Body of pancreas (tissue), 4 donors: ENCODE measurements around the gene MYBPC3. TPM values are rescaled to one million over a fixed set of nuclear protein-coding genes. Genes with fewer than 3 reads are reported as not detected.

ENCODE experiments used
- ATAC-seq: fragments of 150-250 bp; one replicate; pipeline ENCODE4 v1.9.1; 2016
- DNase-seq, 4 donors: peaks; one replicate each; pipeline ENCODE4 v3.0.0-alpha.2; 2019
- H3K27ac ChIP-seq, 4 donors: fragments of 200-600 bp; sonication (generic); 1 replicate in 3 of 4; 2 replicates in 1 of 4; pipeline versions ENCODE4 v1.5.1 to v1.6.1; 2016 to 2019; ENCODE audit warnings: mild to moderate bottlenecking in 1 of 4, mixed read lengths in 1 of 4, moderate library complexity in 1 of 4
- H3K27me3 ChIP-seq, 2 donors: fragments of 200-600 bp; sonication (generic); one replicate each; pipeline ENCODE4 v1.6.0; 2016; ENCODE audit warnings: mild to moderate bottlenecking in 1 of 2
- H3K36me3 ChIP-seq, 2 donors: fragments of 200-600 bp; sonication (generic); replicated peaks in 1 of 2; 2 replicates each; pipeline ENCODE4 v1.5.1; 2016; ENCODE audit warnings: low read depth in 2 of 2; ENCODE audit not compliant: insufficient read depth in 1 of 2
- H3K4me1 ChIP-seq: fragments of 200-600 bp; sonication (generic); one replicate; pipeline ENCODE4 v1.6.0; 2016
- H3K4me3 ChIP-seq, 2 donors: fragments of 200-600 bp; sonication (generic); 1 replicate in 1 of 2; 2 replicates in 1 of 2; pipeline ENCODE4 v1.5.1; 2016 to 2019
- H3K9me3 ChIP-seq, 3 donors: fragments of 200-600 bp; sonication (generic); 1 replicate in 2 of 3; 2 replicates in 1 of 3; pipeline ENCODE4 v1.5.1; 2016
- POLR2A ChIP-seq, 3 donors: fragments of 450-650 bp; IDR thresholded peaks; one replicate each; pipeline ENCODE4 v1.6.1; 2016; ENCODE audit warnings: antibody characterized with exemption in 3 of 3, mild to moderate bottlenecking in 2 of 3
- WGBS, 2 donors: methylation state at CpG; one replicate each; pipeline ENCODE4 v1.1.5; 2017; 5-methylcytosine and 5-hydroxymethylcytosine counted together
- intact Hi-C: fragments of 100-400 bp; cut with DNase I; formaldehyde crosslinking; loops from one replicate; pipeline ENCODE4 v1.15.1; 2023
- total RNA-seq, 2 donors: library from RNA; depleted of rRNA; stranded (reverse); fragments of >200 nt; gene quantifications; one replicate each; pipeline ENCODE4 v1.1.0, GENCODE V29; 2016
- TF ChIP-seq, protein P1 (sequence below), 7 experiments: fragments of 450-650 bp in 4 of 7; fragments of 200-600 bp in 3 of 7; sonication (generic) in 3 of 7; IDR thresholded peaks; one replicate each; pipeline ENCODE4 v1.5.1; 2016 to 2019; ENCODE audit warnings: antibody characterized with exemption in 7 of 7

The MYBPC3 gene
- total RNA-seq, 2 donors from 2014 or later = not detected

DNA sequence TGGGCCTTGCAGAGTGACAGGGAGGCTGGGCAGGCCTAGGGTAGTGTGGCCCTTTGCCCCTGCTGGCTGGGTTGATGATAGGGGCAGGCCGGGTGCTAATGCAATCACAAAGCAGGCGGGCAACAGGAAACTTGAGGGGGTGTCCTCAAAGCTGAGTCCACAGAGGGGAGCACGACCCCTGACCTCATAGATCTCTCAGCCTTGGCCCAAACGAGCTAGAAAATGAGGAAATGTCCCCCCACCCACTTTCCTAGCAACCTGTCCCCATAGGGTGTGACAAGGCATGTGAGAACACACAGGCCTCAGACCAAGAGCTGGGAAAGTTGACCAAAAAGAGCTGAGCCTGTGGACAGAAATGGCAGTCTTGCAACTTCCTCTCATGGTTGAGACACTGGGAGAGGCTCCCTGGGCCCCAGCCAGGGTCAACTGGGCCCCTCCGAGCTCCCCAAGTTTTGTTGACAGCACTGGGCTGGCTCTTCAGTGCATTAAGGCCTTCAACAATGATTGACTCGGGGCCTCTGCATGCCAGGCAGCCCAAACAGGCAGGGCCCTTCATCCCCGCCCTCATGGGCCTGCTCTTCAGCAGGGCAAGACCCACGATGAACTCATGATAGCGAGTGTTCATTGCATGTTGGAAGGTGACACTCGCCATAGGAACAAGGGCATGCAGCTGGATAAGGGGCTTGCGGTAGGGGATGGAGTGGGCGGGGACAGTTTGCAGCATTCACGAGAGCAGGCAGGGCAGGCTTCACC lies 35.6 kb upstream of the MYBPC3 start:
- no peaks in the 10 kb centered on the region for H3K4me1 ChIP-seq
- no peak overlapping the region for H3K4me3 ChIP-seq
- DNase-seq (peak in 1 of 4 donors; percentile 50), ATAC-seq (no peak)
- H3K27ac ChIP-seq = peak overlapping the region in 1 of 4 donors; percentile 43
- TF ChIP-seq POLR2A (IDR thresholded peaks at IDR 0.05) = no peak
- TF ChIP-seq, protein P1, sequence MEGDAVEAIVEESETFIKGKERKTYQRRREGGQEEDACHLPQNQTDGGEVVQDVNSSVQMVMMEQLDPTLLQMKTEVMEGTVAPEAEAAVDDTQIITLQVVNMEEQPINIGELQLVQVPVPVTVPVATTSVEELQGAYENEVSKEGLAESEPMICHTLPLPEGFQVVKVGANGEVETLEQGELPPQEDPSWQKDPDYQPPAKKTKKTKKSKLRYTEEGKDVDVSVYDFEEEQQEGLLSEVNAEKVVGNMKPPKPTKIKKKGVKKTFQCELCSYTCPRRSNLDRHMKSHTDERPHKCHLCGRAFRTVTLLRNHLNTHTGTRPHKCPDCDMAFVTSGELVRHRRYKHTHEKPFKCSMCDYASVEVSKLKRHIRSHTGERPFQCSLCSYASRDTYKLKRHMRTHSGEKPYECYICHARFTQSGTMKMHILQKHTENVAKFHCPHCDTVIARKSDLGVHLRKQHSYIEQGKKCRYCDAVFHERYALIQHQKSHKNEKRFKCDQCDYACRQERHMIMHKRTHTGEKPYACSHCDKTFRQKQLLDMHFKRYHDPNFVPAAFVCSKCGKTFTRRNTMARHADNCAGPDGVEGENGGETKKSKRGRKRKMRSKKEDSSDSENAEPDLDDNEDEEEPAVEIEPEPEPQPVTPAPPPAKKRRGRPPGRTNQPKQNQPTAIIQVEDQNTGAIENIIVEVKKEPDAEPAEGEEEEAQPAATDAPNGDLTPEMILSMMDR (IDR thresholded peaks at IDR 0.05) = no peak
- intact Hi-C loops = no loop called here
- no peaks in the 10 kb centered on the region for H3K36me3 ChIP-seq
- 71 to 72% methylated on average over 13 of the region's 13 CpGs for WGBS, 2 donors
- no peaks in the 10 kb centered on the region for H3K27me3 ChIP-seq
- no peaks in the 10 kb centered on the region for H3K9me3 ChIP-seq

DNA sequence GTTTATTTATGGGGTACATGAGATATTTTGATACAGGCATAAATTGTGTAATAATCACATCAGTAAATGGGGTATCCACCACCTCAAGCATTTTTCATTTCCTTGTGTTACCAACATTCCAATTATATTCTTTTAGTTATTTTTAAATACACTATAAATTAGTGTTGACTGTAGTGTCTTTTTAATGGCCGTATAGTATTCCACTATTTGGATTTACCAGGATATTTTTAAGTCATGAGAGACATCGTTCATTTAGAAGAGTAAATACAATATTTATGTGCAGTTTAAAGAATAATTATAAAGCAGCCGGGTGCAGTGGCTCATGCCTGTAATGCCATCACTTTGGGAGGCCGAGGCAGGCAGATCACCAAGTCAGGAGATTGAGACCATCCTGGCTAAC lies 32.0 kb upstream of the MYBPC3 start:
- Histone ChIP-seq H3K4me1 (no peaks in the 10 kb centered on the region), H3K36me3 (no peaks in the 10 kb centered on the region), H3K4me3 (no peak overlapping the region), H3K27ac (no peak overlapping the region), H3K9me3 (no peaks in the 10 kb centered on the region), H3K27me3 (no peaks in the 10 kb centered on the region)
- ATAC-seq = no peak
- WGBS, 2 donors = 87 to 88% methylated on average over 4 of the region's 4 CpGs
- no peak for DNase-seq
- intact Hi-C loops = no loop called here
- no peak for TF ChIP-seq POLR2A (IDR thresholded peaks at IDR 0.05)
- TF ChIP-seq, protein P1 (IDR thresholded peaks at IDR 0.05) = no peak

DNA sequence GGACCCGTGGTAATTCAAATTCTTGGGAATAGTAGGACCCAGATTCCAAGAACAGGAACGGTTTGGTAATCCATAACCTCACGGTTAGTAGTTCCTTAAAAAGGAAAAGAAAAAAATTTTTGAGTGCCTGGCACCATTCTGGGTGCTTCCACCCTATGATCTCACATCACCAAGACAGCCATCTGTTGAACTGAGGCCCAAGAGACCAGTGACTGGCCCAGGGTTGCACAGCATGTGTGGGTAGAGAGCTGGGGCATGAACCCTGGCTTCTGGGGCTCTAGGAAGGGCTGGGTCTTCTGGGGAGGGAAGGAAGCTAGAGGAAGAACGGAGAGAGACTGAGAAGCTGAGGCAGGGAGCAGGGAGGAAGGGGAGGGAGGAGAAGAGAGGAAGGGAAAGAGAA lies 30.6 kb upstream of the MYBPC3 start:
- Histone ChIP-seq H3K27ac (no peak overlapping the region), H3K27me3 (no peaks in the 10 kb centered on the region), H3K9me3 (no peaks in the 10 kb centered on the region), H3K4me1 (no peaks in the 10 kb centered on the region), H3K36me3 (no peaks in the 10 kb centered on the region), H3K4me3 (no peak overlapping the region)
- WGBS, 2 donors = 52 to 55% methylated on average over 4 of the region's 4 CpGs
- DNase-seq = no peak
- intact Hi-C loops = no loop called here
- ATAC-seq = no peak
- no peak for TF ChIP-seq POLR2A (IDR thresholded peaks at IDR 0.05)
- TF ChIP-seq, protein P1 (IDR thresholded peaks at IDR 0.05) = no peak

DNA sequence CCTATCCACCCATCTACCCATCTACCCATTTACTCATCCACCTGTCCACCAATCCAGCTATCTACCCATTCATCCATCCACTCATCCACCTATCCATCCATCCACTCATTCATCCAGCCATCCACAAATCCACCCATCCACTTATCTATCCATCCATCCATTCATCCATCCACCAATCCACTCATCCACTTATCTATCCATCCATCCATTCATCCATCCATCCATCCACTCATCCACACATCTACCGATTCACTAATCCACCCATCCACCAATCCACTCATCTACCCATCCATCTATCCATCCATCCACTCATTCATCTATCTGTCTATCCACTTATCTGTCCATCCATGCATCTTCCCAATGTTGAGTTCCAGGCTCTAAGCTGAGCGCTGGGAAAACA lies 27.6 kb upstream of the MYBPC3 start:
- DNase-seq (no peak), ATAC-seq (no peak)
- WGBS, 2 donors = 77 to 87% methylated on average over 2 of the region's 2 CpGs
- Histone ChIP-seq H3K9me3 (no peaks in the 10 kb centered on the region), H3K27me3 (no peaks in the 10 kb centered on the region), H3K4me1 (no peaks in the 10 kb centered on the region), H3K4me3 (no peak overlapping the region), H3K36me3 (no peaks in the 10 kb centered on the region), H3K27ac (no peak overlapping the region)
- intact Hi-C loops = no loop called here
- TF ChIP-seq, protein P1 (IDR thresholded peaks at IDR 0.05) = no peak
- TF ChIP-seq POLR2A (IDR thresholded peaks at IDR 0.05) = no peak

DNA sequence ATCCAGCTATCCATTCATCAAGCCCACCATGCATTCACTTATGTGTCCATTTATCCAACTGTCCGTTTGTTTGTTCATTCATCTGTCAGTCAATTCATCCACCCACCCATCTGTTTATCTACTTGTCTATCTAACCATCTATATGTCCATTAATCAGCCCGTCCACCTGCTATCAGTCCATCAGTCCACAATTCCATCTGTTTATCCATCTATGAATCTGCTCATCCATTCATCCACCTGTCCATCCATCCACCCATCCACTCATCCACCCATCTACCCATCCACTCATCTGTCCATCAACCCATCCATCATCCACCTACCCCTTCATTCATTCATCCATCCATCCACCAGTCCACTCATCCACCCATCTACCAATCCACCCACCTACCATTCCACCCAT lies 26.8 kb upstream of the MYBPC3 start:
- no peak for DNase-seq
- Histone ChIP-seq H3K4me1 (no peaks in the 10 kb centered on the region), H3K36me3 (no peaks in the 10 kb centered on the region), H3K27ac (no peak overlapping the region), H3K9me3 (no peaks in the 10 kb centered on the region), H3K27me3 (no peaks in the 10 kb centered on the region), H3K4me3 (no peak overlapping the region)
- no peak for ATAC-seq
- TF ChIP-seq, protein P1 (IDR thresholded peaks at IDR 0.05) = no peak
- no peak for TF ChIP-seq POLR2A (IDR thresholded peaks at IDR 0.05)
- 70 to 78% methylated on average over 2 of the region's 2 CpGs for WGBS, 2 donors
- intact Hi-C loops = loop anchor here (5.0 kb wide), 1 partner anchor 73 kb away; no protein-coding TSS in a partner anchor
